HepG2 (cell line): Measurements from ENCODE around the gene HIRA.

Experiments
- ARNTL ChIP-seq: sonication (generic); formaldehyde crosslinking; IDR thresholded peaks from 2 replicates; pipeline ENCODE4 v1.4.0; 2020; ENCODE audit warnings: mild to moderate bottlenecking, missing genetic modification reagents
- EP300 ChIP-seq, 3 experiments: sonication (generic) in 1 of 3; formaldehyde crosslinking in 1 of 3; IDR thresholded peaks; 2 replicates each; pipeline versions ENCODE4 v1.5.1 to v1.6.1; 2011 to 2020; ENCODE audit warnings: low read depth in 2 of 3, low read length in 2 of 3, borderline replicate concordance in 1 of 3, improper control_type of control experiment in 1 of 3, mild to moderate bottlenecking in 1 of 3, missing genetic modification reagents in 1 of 3, moderate library complexity in 1 of 3
- HDAC2 ChIP-seq: sonication (generic); formaldehyde crosslinking; IDR thresholded peaks from 2 replicates; pipeline ENCODE4 v1.4.0; 2020; ENCODE audit warnings: missing genetic modification reagents
- MAZ ChIP-seq, 2 experiments: sonication (generic) in 1 of 2; formaldehyde crosslinking in 1 of 2; IDR thresholded peaks; 2 replicates each; pipeline versions ENCODE4 v1.5.0 to v1.6.1; 2012 to 2020; ENCODE audit warnings: low read depth in 2 of 2, mild to moderate bottlenecking in 2 of 2, borderline replicate concordance in 1 of 2, improper control_type of control experiment in 1 of 2, low read length in 1 of 2, missing genetic modification reagents in 1 of 2, moderate library complexity in 1 of 2
- NFYB ChIP-seq: sonication (generic); formaldehyde crosslinking; IDR thresholded peaks from 2 replicates; pipeline ENCODE4 v1.4.0; 2020; ENCODE audit warnings: missing genetic modification reagents
- POLR2A ChIP-seq, 2 experiments: IDR thresholded peaks; 2 replicates each; pipeline ENCODE4 v1.6.1; 2011; ENCODE audit warnings: low read depth in 2 of 2, low read length in 2 of 2, mild to moderate bottlenecking in 1 of 2, moderate library complexity in 1 of 2; ENCODE audit not compliant: insufficient read depth in 1 of 2
- RAD21 ChIP-seq: fragments of 450-650 bp; formaldehyde crosslinking; IDR thresholded peaks from 2 replicates; pipeline ENCODE4 v1.5.0; 2020; ENCODE audit warnings: mild to moderate bottlenecking
- SETDB1 ChIP-seq: sonication (generic); formaldehyde crosslinking; IDR thresholded peaks from 2 replicates; pipeline ENCODE4 v1.5.1; 2020; ENCODE audit warnings: missing genetic modification reagents, mild to moderate bottlenecking, borderline replicate concordance
- ZNF383 ChIP-seq: sonication (generic); formaldehyde crosslinking; IDR thresholded peaks from 2 replicates; pipeline ENCODE4 v1.4.0; 2020; ENCODE audit warnings: missing genetic modification reagents, mild to moderate bottlenecking, borderline replicate concordance

DNA sequence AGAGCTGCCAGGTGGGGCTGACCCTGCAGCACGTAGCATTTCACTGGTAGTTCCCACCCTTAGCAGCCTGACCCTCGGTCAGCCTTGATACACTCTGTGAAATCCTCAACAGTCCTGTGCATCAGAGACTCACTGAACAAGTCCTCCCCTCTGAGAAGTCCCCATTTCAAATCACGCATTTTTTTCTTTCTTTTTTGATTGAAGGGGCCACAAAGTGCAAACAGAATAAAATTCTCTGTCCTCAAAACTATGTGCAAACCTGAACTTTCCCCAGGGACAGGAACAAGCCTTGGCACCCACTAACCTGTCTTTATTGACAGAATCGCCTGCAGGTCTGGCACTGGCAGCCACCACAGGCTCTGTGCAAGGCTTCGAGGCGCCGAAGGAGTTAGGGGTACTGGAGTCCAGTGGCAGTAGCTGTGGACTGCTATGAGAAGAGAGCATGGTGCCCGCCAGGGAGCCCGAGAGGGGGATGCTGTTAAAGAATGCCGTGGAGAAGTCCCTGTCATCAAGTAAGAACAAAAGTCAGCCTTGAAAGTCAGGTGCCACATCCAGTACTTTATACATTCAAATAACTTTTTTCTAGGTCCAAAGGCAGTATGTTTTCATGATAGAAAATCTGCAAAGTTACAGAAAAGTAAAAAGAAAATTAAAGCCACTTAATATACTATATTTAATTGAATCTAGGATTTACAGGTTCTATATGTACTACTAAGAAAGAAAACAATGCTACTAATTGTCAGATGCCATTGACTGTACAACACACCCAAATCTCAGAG, 53.8 kb downstream of the HIRA start:
- TF ChIP-seq NFYB (CRISPR knock-in tag) (no peak), HDAC2 (no peak), ZNF383 (CRISPR knock-in tag) (no peak), EP300 (IDR thresholded peaks at IDR 0.05; ENCODE audit: low read depth in 2 of 2, low read length in 2 of 2) (no peak), EP300 (CRISPR knock-in tag; IDR thresholded peaks at IDR 0.05; ENCODE audit: borderline replicate concordance) (no peak), POLR2A (IDR thresholded peaks at IDR 0.05; ENCODE audit: insufficient read depth in 1 of 2, low read depth in 2 of 2, low read length in 2 of 2) (no peak), RAD21 (no peak), SETDB1 (CRISPR knock-in tag) (no peak), ARNTL (no peak), MAZ (IDR thresholded peaks at IDR 0.05; ENCODE audit: borderline replicate concordance, low read depth, low read length) (no peak), MAZ (CRISPR knock-in tag; IDR thresholded peaks at IDR 0.05; ENCODE audit: low read depth) (no peak)
